Measurements from ENCODE around the gene KISS1.

Gene KISS1

DNA sequence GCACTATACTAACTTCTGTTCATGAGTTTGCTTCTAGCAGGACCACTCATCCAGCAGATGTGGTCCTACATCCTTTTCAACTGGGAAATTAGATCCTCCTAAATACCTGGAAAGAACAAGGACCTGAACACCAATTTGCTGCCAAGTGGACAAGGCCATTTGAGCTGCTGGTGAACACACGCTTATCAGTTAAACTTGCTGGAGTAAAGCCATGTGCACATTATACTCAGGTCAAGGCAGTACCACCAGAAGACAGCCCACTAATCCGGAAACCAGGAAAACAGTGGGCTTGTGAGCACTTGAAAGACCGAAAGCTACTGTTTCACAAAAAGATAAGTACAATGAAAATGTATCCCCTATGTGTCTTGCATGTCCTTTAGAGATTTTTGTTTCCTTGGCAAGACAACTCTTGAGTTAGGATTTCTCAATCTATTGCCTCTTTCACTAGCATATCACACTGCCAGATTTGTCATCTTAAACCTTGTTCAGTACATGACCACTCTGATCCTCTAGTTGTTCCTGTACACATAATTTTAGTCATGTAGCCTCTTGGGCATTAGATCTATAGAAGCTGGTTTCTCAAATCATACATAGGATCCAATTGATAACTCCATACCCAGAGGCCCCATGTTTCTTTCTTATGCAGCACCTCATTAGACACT is 25.7 kb downstream of the KISS1 start:
- Histone ChIP-seq H3K27ac (no peak overlapping the region), H3K27me3 (peaks cover 0 to 22% of the 10 kb centered on the region in 2 donors), H3K9me3 (peaks cover 0 to 19% (median 11%) of the 10 kb centered on the region in 3 donors), H3K4me1 (no peaks in the 10 kb centered on the region), H3K4me3 (no peak overlapping the region), H3K36me3 (no peaks in the 10 kb centered on the region)
- no peak for TF ChIP-seq CTCF (IDR thresholded peaks at IDR 0.05)
- intact Hi-C loops (cut with DNase I; ENCODE audit: low total_unique reads), result no loop called here
- DNase-seq, result no peak

GRCh38 chr1:204169858-204170257 is 26.4 kb downstream of the KISS1 start:
- Histone ChIP-seq H3K4me1 (no peaks in the 10 kb centered on the region), H3K27me3 (peaks cover 0 to 16% of the 10 kb centered on the region in 2 donors), H3K9me3 (peaks cover 0 to 19% (median 11%) of the 10 kb centered on the region in 3 donors), H3K36me3 (no peaks in the 10 kb centered on the region), H3K4me3 (no peak overlapping the region), H3K27ac (no peak overlapping the region)
- DNase-seq, result no peak
- TF ChIP-seq CTCF (IDR thresholded peaks at IDR 0.05), result no peak
- intact Hi-C loops (cut with DNase I; ENCODE audit: low total_unique reads), result no loop called here

- no peak for DNase-seq
- TF ChIP-seq CTCF (IDR thresholded peaks at IDR 0.05), result no peak
- Histone ChIP-seq H3K27me3 (peaks cover 0 to 28% of the 10 kb centered on the region in 2 donors), H3K27ac (no peak overlapping the region), H3K36me3 (no peaks in the 10 kb centered on the region), H3K9me3 (peaks cover 0 to 19% (median 11%) of the 10 kb centered on the region in 3 donors), H3K4me3 (no peak overlapping the region), H3K4me1 (no peaks in the 10 kb centered on the region)
- intact Hi-C loops (cut with DNase I; ENCODE audit: low total_unique reads), result no loop called here
Measured at GRCh38 chr1:204167730-204168129, 28.6 kb downstream of the KISS1 start.

DNA sequence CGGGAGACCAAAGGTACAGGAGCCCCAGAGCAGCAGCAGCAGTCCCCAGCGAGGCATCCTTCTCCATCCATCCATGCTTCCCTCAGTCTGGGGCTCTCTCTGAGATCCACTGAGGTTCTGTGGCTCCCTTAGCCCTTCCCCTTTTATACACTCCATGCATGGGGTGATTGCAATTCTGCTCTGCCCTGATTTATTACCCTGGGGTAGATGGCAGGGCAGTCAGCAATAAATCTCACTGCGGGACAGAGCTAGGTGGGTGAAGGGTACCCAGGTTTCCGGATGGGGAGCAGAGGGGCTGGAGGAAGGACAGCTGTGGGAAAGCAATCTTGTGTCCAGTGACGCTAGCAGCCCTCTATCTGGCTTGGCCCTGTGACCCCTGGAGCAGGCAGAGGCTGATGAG is 30.1 kb downstream of the KISS1 start, which contains the start of gene REN:
Gene REN, minus strand, starts transcription at position 119 of the 400 bp plus-strand sequence. Its CDS starts 44 bp downstream, at position 75.
- Histone ChIP-seq H3K27me3 (peaks cover 0 to 41% of the 10 kb centered on the region in 2 donors), H3K36me3 (no peaks in the 10 kb centered on the region), H3K27ac (no peak within 1 kb of the TSS), H3K9me3 (peaks cover 0 to 19% (median 11%) of the 10 kb centered on the region in 3 donors), H3K4me3 (no peak within 1 kb of the TSS), H3K4me1 (no peaks in the 10 kb centered on the region)
- intact Hi-C loops (cut with DNase I; ENCODE audit: low total_unique reads), result no loop called here
- TF ChIP-seq CTCF (IDR thresholded peaks at IDR 0.05), result no peak
- DNase-seq, result no peak

DNA sequence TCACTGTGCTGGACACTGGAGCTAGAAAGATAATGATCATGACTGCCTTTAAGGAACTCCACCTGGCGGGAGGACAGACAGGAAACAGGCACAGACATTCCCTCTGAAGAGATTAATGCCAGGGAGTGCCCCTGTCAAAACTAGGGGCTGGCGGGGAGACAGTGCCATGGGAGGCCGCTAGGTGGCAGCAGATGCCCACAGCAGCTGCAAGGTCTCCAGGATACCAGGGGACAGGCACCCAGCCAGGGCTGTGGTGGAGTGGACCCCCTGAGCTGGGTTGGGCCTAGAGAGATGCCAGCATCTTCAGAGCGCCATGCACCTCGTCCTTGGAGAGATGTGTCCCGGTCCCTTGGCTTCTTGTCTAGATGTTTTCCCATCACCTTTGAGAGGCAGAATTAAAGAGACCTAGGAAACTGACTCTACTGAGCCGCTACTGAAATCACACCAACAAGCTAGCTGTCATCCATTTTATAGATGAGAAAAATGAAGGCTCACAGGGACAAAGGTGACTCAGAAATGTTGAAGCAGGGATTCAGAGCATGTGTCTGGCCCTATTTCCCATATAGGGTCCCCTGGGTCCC is 33.7 kb downstream of the KISS1 start:
- peak; percentile 67 to 82 for DNase-seq
- no peak overlapping the region for H3K4me3 ChIP-seq
- H3K36me3 ChIP-seq, result no peaks in the 10 kb centered on the region
- H3K4me1 ChIP-seq, result no peaks in the 10 kb centered on the region
- TF ChIP-seq CTCF (IDR thresholded peaks at IDR 0.05), result peak; percentile 96 to 100
- intact Hi-C loops (cut with DNase I; ENCODE audit: low total_unique reads), result loop anchor here (2.0 to 5.0 kb wide), 2 partner anchors 45 to 200 kb away; no protein-coding TSS in a partner anchor
- H3K27ac ChIP-seq, result no peak overlapping the region
- peaks cover 0 to 54% of the 10 kb centered on the region in 2 donors for H3K27me3 ChIP-seq
- no peaks in the 10 kb centered on the region for H3K9me3 ChIP-seq

All from tibial artery (tissue), 4 donors.